ENCODE data around the gene HSF4. TPM values are rescaled to one million over a fixed set of nuclear protein-coding genes. Genes with fewer than 3 reads are reported as not detected.

The HSF4 gene
- total RNA-seq, 1 experiment from 2014 or later = 17.9 TPM

GRCh38 chr16:67182288-67182687, 17.7 kb downstream of the HSF4 start:
- in situ Hi-C loops (cut with HindIII; ENCODE audit: low sequenced_read_pairs) = no loop called here

GRCh38 chr16:67183284-67183626, 18.7 kb downstream of the HSF4 start:
- in situ Hi-C loops (cut with HindIII; ENCODE audit: low sequenced_read_pairs) = no loop called here
- DNase-seq (ENCODE audit: low spot score) = no peak

More at GRCh38 chr16:67182288-67182687, 17.7 kb downstream of the HSF4 start:
- DNase-seq (ENCODE audit: low spot score) = no peak

- in situ Hi-C loops (cut with HindIII; ENCODE audit: low sequenced_read_pairs) = no loop called here
- DNase-seq (ENCODE audit: low spot score) = peak; percentile 100
Measured at GRCh38 chr16:67183627-67184452, 19.3 kb downstream of the HSF4 start, which contains the start of gene MATCAP1. MATCAP1 (minus strand) TSS chr16:67183963; CDS start chr16:67180610, 3,353 bp downstream.

- DNase-seq (ENCODE audit: low spot score) = peak; percentile 61
- in situ Hi-C loops (cut with HindIII; ENCODE audit: low sequenced_read_pairs) = no loop called here
Measured at GRCh38 chr16:67184453-67184994, 20.0 kb downstream of the HSF4 start.

GRCh38 chr16:67184995-67185650, 20.6 kb downstream of the HSF4 start:
- in situ Hi-C loops (cut with HindIII; ENCODE audit: low sequenced_read_pairs) = no loop called here
- peak; percentile 82 for DNase-seq (ENCODE audit: low spot score)

- DNase-seq (ENCODE audit: low spot score) = no peak
Measured at GRCh38 chr16:67185651-67186134, 21.1 kb downstream of the HSF4 start.

GRCh38 chr16:67186550-67186950, 22.0 kb downstream of the HSF4 start:
- DNase-seq (ENCODE audit: low spot score) = no peak
- in situ Hi-C loops (cut with HindIII; ENCODE audit: low sequenced_read_pairs) = no loop called here

More at GRCh38 chr16:67185651-67186134, 21.1 kb downstream of the HSF4 start:
- in situ Hi-C loops (cut with HindIII; ENCODE audit: low sequenced_read_pairs) = no loop called here

- no peak for DNase-seq (ENCODE audit: low spot score)
- in situ Hi-C loops (cut with HindIII; ENCODE audit: low sequenced_read_pairs) = no loop called here
Measured at GRCh38 chr16:67187175-67187890, 22.8 kb downstream of the HSF4 start.

GRCh38 chr16:67188323-67188722, 23.8 kb downstream of the HSF4 start:
- in situ Hi-C loops (cut with HindIII; ENCODE audit: low sequenced_read_pairs) = no loop called here
- DNase-seq (ENCODE audit: low spot score) = no peak

GRCh38 chr16:67188798-67189197, 24.3 kb downstream of the HSF4 start:
- no peak for DNase-seq (ENCODE audit: low spot score)
- in situ Hi-C loops (cut with HindIII; ENCODE audit: low sequenced_read_pairs) = no loop called here

- in situ Hi-C loops (cut with HindIII; ENCODE audit: low sequenced_read_pairs) = no loop called here
- no peak for DNase-seq (ENCODE audit: low spot score)
Measured at GRCh38 chr16:67190041-67190440, 25.5 kb downstream of the HSF4 start, which contains the start of gene EXOC3L1. EXOC3L1 (minus strand) TSS chr16:67190136; CDS start chr16:67189676, 460 bp downstream.

- in situ Hi-C loops (cut with HindIII; ENCODE audit: low sequenced_read_pairs) = no loop called here
- DNase-seq (ENCODE audit: low spot score) = no peak
Measured at GRCh38 chr16:67190448-67191399, 26.2 kb downstream of the HSF4 start.

- in situ Hi-C loops (cut with HindIII; ENCODE audit: low sequenced_read_pairs) = no loop called here
- no peak for DNase-seq (ENCODE audit: low spot score)
Measured at GRCh38 chr16:67191411-67191994, 27.0 kb downstream of the HSF4 start.

GRCh38 chr16:67191995-67192681, 27.6 kb downstream of the HSF4 start, which contains the start of gene E2F4:
E2F4 (plus strand) TSS chr16:67192155; CDS start chr16:67192228, 73 bp downstream.
- in situ Hi-C loops (cut with HindIII; ENCODE audit: low sequenced_read_pairs) = no loop called here
- peak; percentile 94 for DNase-seq (ENCODE audit: low spot score)

- in situ Hi-C loops (cut with HindIII; ENCODE audit: low sequenced_read_pairs) = no loop called here
- no peak for DNase-seq (ENCODE audit: low spot score)
Measured at GRCh38 chr16:67192781-67193361, 28.3 kb downstream of the HSF4 start.

GRCh38 chr16:67193536-67193935, 29.0 kb downstream of the HSF4 start:
- in situ Hi-C loops (cut with HindIII; ENCODE audit: low sequenced_read_pairs) = no loop called here

GRCh38 chr16:67194260-67194659, 29.7 kb downstream of the HSF4 start:
- no peak for DNase-seq (ENCODE audit: low spot score)
- in situ Hi-C loops (cut with HindIII; ENCODE audit: low sequenced_read_pairs) = no loop called here

More at GRCh38 chr16:67193536-67193935, 29.0 kb downstream of the HSF4 start:
- no peak for DNase-seq (ENCODE audit: low spot score)
